ENCODE measurements around the gene DOC2A. TPM values are rescaled to one million over a fixed set of nuclear protein-coding genes. Genes with fewer than 3 reads are reported as not detected.
A peak's percentile ranks its signal among the peaks of the same experiment; 100 is the strongest.

The DOC2A gene
- total and polyA plus RNA-seq, 9 of the 15 experiments (the other 6 are each of a cell fraction or from before 2014, with no cell fraction given) = 0.03 to 0.38 (median 0.28) TPM; not detected in 1

- POLR2A ChIA-PET = interaction anchor here (0.7 to 1.0 kb wide), 2 partner anchors 19 to 142 kb away, joined by 3 read pairs; partner anchors contain the start of gene CDIPT
These were observed 6.4 kb downstream of the DOC2A start for GRCh38 chr16:30004424-30004776.

GRCh38 chr16:30003670-30004423 lies 7.0 kb downstream of the DOC2A start:
- no peaks in the 10 kb centered on the region for H3K79me2 ChIP-seq (ENCODE audit: control insufficient read depth, insufficient read depth, low read length)
- H2AFZ ChIP-seq (ENCODE audit: low read depth, low read length) = no peak overlapping the region
- no peak for ATAC-seq
- BruUV-seq (replicated peaks) = no TSS peak
- 0 out of 2 replicates have a peak, but pooled peaks have one; percentile 35 for TF ChIP-seq ZNF740 (CRISPR knock-in tag; IDR thresholded peaks at IDR 0.05)
- TF ChIP-seq ZNF740 (tag; IDR thresholded peaks at IDR 0.05) = no peak
- TF ChIP-seq POLR2G (IDR thresholded peaks at IDR 0.05; ENCODE audit: low read depth, low read length) = peak; percentile 20; the same call in 1 of the 2 replicates
- TF ChIP-seq CCNT2 (IDR thresholded peaks at IDR 0.05; ENCODE audit: borderline replicate concordance, extremely low read depth, insufficient read length, low read depth, low read length) = no peak
- H3K27me3 ChIP-seq (ENCODE audit: control insufficient read depth in 2 of 2, insufficient read depth in 2 of 2, low read length in 2 of 2) = no peaks in the 10 kb centered on the region
- no peaks in the 10 kb centered on the region for H3K9me3 ChIP-seq (replicated peaks; ENCODE audit: control insufficient read depth, insufficient read depth, low read depth, low read length)
- FAIRE-seq = no peak
- no peak overlapping the region for H3K4me3 ChIP-seq
- ChIA-PET POLR2A (interaction anchor here (0.6 to 0.7 kb wide), 2 partner anchors 13 to 18 kb away, joined by 3 read pairs; no protein-coding TSS in a partner anchor), CTCF (ENCODE audit: low intra/inter-chr PET ratio) (interaction anchor here (0.6 kb wide), 1 partner anchor 86 kb away, joined by 3 read pairs; no protein-coding TSS in a partner anchor)
- H3K27ac ChIP-seq (ENCODE audit: extremely low read depth, low read depth, low read length) = no peak overlapping the region
- peaks cover 5% of the 10 kb centered on the region; the same call in 1 of the 2 replicates for H4K20me1 ChIP-seq (replicated peaks; ENCODE audit: control insufficient read depth, insufficient read depth, low read length)
- no peaks in the 10 kb centered on the region for H3K9me1 ChIP-seq (ENCODE audit: control insufficient read depth, insufficient read depth, low read length)
- 77% methylated on average over 16 of the region's 17 CpGs for WGBS (ENCODE audit: insufficient coverage, low coverage, missing lambda C conversion rate)
- peaks cover 16% of the 10 kb centered on the region; the same call in 1 of the 3 replicates for H3K36me3 ChIP-seq (ENCODE audit: control insufficient read depth, insufficient read depth, low read length)
- peaks cover 0 to 58% of the 10 kb centered on the region in 2 experiments; a peak in 2 of 5 replicates for H3K4me1 ChIP-seq (replicated peaks in 1 of 2; ENCODE audit: control insufficient read depth in 2 of 2, insufficient read depth in 2 of 2, low read length in 2 of 2)
- in situ Hi-C loops (cut with MboI) (no loop called here), intact Hi-C loops (cut with micrococcal nuclease) (no loop called here)
- H3K4me2 ChIP-seq (ENCODE audit: insufficient read depth, low read length) = no peak overlapping the region
- DNase-seq (ENCODE audit: extremely low read depth in 1 of 4, low spot score in 3 of 4) = no peak
- H3K9ac ChIP-seq (ENCODE audit: insufficient read depth in 1 of 2, low read depth in 2 of 2, low read length in 2 of 2) = peak overlapping the region in 1 of 2 experiments; percentile 71; a peak in 2 of 4 replicates

More at GRCh38 chr16:30004424-30004776, 6.4 kb downstream of the DOC2A start:
- no peak overlapping the region for H3K27ac ChIP-seq (ENCODE audit: extremely low read depth, low read depth, low read length)
- H3K9ac ChIP-seq (ENCODE audit: insufficient read depth in 1 of 2, low read depth in 2 of 2, low read length in 2 of 2) = 0 out of 4 replicates have a peak overlapping the region, but pooled peaks of 1 of the 2 experiments have one; percentile 64
- FAIRE-seq (no peak), DNase-seq (ENCODE audit: extremely low read depth in 1 of 4, low spot score in 3 of 4) (no peak), ATAC-seq (no peak)
- TF ChIP-seq HNRNPH1 (optimal IDR thresholded peaks at IDR 0.05; ENCODE audit: low read depth, low read length) (no peak), POLR2G (IDR thresholded peaks at IDR 0.05; ENCODE audit: low read depth, low read length) (peak; percentile 68; the same call in 1 of the 2 replicates), RBFOX2 (IDR thresholded peaks at IDR 0.05; ENCODE audit: low read depth, low read length) (peak; percentile 48)
- H2AFZ ChIP-seq (ENCODE audit: low read depth, low read length) = no peak overlapping the region
- H3K36me3 ChIP-seq (ENCODE audit: control insufficient read depth, insufficient read depth, low read length) = peaks cover 12% of the 10 kb centered on the region; the same call in 1 of the 3 replicates
- intact Hi-C loops (cut with micrococcal nuclease) = no loop called here
- H3K4me3 ChIP-seq = no peak overlapping the region
- H3K4me1 ChIP-seq (replicated peaks in 1 of 2; ENCODE audit: control insufficient read depth in 2 of 2, insufficient read depth in 2 of 2, low read length in 2 of 2) = peaks cover 0 to 59% of the 10 kb centered on the region in 2 experiments; a peak in 2 of 5 replicates
- H3K4me2 ChIP-seq (ENCODE audit: insufficient read depth, low read length) = no peak overlapping the region
- in situ Hi-C loops (cut with MboI) = no loop called here
- no peaks in the 10 kb centered on the region for H3K9me3 ChIP-seq (replicated peaks; ENCODE audit: control insufficient read depth, insufficient read depth, low read depth, low read length)
- H3K27me3 ChIP-seq (ENCODE audit: control insufficient read depth in 2 of 2, insufficient read depth in 2 of 2, low read length in 2 of 2) = peaks cover 0 to 4% of the 10 kb centered on the region in 2 experiments; a peak in 1 of 5 replicates
- H3K9me1 ChIP-seq (ENCODE audit: control insufficient read depth, insufficient read depth, low read length) = no peaks in the 10 kb centered on the region
- no peaks in the 10 kb centered on the region for H3K79me2 ChIP-seq (ENCODE audit: control insufficient read depth, insufficient read depth, low read length)
- CTCF ChIA-PET (ENCODE audit: low intra/inter-chr PET ratio) = interaction anchor here (1.1 kb wide), 1 partner anchor 141 kb away, joined by 5 read pairs; the partner anchor contains the start of gene CDIPT
- peaks cover 5% of the 10 kb centered on the region; the same call in 1 of the 2 replicates for H4K20me1 ChIP-seq (replicated peaks; ENCODE audit: control insufficient read depth, insufficient read depth, low read length)
- 77% methylated on average over 13 of the region's 19 CpGs for WGBS (ENCODE audit: insufficient coverage, low coverage, missing lambda C conversion rate)
- BruUV-seq (replicated peaks) = no TSS peak
